Astrocyte of the spinal cord (primary cell): ENCODE results near the gene SREK1.

ENCODE experiments used
- DNase-seq: peaks from one replicate; pipeline ENCODE4 v3.0.0; 2011; ENCODE audit warnings: low read depth, low spot score
- H3K4me3 ChIP-seq: 2 replicates; pipeline ENCODE4 v1.5.1; 2011; ENCODE audit warnings: low read depth, mild to moderate bottlenecking, low read length, moderate library complexity
- CTCF ChIP-seq: IDR thresholded peaks from 2 replicates; pipeline ENCODE4 v1.5.1; 2012; ENCODE audit warnings: low read depth, mild to moderate bottlenecking, low read length, inconsistent platforms
- in situ Hi-C: cut with HindIII; loops from 2 replicates; pipeline ENCODE4 v1.10.0; 2017; ENCODE audit warnings: low sequenced_read_pairs

The SREK1 gene

DNA sequence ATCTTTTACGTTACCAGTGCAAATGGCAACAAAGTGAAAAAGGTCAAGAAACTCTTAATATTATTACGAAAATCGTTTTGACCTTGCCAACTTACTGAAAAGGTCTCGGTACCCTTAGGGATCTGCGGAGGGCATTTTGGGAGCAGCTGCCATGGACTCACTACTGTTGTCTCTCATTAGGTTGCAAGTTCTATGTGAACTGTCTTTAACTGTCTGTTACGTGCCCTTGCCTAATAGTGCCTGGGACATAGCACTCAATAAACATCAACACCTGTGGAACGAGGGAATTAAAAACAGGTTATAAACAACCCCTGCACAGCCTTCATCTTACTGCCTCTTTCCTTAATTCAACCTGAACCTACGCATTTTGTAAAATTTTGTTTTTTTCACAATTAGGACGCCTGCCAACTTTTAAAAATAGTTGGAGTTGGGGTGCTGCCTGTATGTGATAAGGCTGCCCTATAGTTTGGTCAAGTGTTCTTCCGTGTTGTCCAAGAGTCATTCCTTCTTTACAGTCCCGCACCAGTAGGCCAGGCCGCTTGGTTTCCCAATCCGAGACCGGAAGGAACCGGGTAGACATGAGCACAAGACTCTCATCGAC lies 527 bp upstream of the SREK1 start:
- in situ Hi-C loops, result no loop called here
- DNase-seq, result no peak
- no peak for TF ChIP-seq CTCF
- peak overlapping the region; percentile 95 for H3K4me3 ChIP-seq

DNA sequence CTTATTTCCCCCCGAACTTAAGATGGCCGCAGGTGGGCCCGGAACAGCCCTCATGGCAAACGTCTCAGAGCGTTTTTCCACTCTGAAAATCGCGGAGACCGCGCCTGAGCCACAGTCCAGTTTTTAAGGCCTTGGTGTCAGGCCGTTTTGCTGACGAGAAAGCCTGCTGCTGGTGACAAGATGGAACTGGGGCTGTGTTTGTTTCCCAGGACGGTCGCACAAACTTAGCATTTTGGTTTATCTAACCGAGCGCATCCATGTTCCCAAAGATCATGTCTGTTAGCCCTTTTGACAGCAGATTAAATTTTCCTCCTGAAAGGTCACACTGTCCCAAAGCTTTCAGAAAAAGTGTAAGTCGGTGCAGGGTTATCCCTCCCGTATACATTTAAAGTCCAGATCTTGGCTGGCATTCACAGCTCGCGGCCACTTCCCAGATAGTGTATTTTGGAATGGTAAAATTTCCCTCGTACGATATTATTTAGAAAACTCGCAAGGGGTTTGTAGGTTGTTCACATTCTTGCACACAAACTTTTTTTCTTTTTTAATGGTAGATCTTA lies 812 bp downstream of the SREK1 start:
- TF ChIP-seq CTCF, result no peak
- in situ Hi-C loops, result no loop called here
- DNase-seq, result no peak
- H3K4me3 ChIP-seq, result peak overlapping the region; percentile 95

DNA sequence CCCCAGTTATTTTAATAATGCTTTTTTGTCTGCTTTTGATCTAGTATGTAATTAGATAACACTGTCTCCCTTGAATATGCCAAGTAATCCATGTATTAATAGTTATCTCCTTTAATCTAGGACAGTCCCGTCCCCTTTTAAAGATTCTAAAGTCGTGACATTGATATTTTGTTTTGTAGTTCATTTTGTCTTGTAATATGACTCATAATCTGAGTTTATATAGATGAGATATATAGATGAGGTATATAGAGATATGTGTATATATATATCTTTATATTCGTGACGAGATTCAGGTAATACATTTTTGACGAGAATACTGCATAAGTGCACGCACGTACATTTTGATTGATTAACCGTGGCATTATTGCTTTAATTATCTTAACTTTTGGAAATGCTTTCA lies 1.6 kb downstream of the SREK1 start:
- in situ Hi-C loops, result no loop called here
- no peak for TF ChIP-seq CTCF
- DNase-seq, result no peak
- peak overlapping the region; percentile 95 for H3K4me3 ChIP-seq

- no peak overlapping the region for H3K4me3 ChIP-seq
- DNase-seq, result no peak
- in situ Hi-C loops, result no loop called here
- TF ChIP-seq CTCF, result no peak
Observed at GRCh38 chr5:66149950-66150349, 5.8 kb downstream of the SREK1 start.

DNA sequence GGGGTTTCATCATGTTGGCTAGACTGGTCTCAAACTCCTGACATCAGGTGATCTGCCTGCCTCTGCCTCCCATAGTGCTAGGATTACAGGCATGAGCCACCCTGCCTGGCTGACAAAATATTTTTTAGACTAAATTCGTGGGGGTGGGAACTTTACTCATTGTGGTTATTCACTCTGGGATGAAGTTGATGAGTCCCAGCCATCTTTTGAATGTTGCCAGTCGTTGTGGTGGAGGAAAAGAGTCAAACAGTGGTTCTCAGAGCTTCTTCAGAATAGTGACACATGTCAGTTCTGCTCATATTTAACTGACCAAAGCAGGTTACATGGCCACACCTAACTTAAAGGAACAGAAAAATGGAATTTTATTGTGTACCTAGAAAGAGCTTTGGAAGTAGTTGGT lies 6.9 kb downstream of the SREK1 start:
- in situ Hi-C loops, result no loop called here
- DNase-seq, result no peak
- H3K4me3 ChIP-seq, result no peak overlapping the region
- TF ChIP-seq CTCF, result no peak

DNA sequence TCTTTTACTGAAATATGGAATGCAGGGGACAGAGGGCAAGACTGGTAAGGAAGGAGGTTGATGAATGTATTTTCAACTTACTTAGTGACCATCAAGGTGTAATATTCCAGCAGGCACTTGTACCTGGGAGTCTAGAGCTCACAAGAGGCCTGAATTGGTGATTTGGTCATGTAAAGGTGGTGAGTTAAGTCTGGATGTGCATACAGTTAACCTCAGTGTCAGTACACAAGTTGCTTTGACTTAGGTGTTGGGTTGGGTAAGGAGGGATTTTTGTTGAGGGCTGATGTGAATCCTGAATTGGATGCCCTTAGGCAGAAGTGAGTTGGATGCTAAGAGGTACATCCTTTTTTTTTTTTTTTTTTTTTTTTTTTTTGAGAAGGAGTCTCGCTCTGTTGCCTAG lies 7.4 kb downstream of the SREK1 start:
- TF ChIP-seq CTCF, result no peak
- in situ Hi-C loops, result no loop called here
- H3K4me3 ChIP-seq, result no peak overlapping the region
- no peak for DNase-seq
